Endodermal cell (in vitro differentiated cells): Measurements from ENCODE around the gene TGFBR3. TPM values are rescaled to one million over a fixed set of nuclear protein-coding genes. Genes with fewer than 3 reads are reported as not detected.

Source experiments
- DNase-seq: peaks from one replicate; pipeline ENCODE4 v3.0.0-alpha.2; 2017
- H3K27ac ChIP-seq: 2 replicates; pipeline ENCODE4 v1.5.1; 2013; ENCODE audit warnings: mild to moderate bottlenecking, low read depth, low read length, moderate library complexity
- H3K27me3 ChIP-seq: 2 replicates; pipeline ENCODE4 v1.6.1; 2013; ENCODE audit warnings: mild to moderate bottlenecking, low read length, moderate library complexity; ENCODE audit not compliant: insufficient read depth, control insufficient read depth, poor library complexity, severe bottlenecking
- H3K36me3 ChIP-seq: 2 replicates; pipeline ENCODE4 v1.7.0; 2013; ENCODE audit warnings: mild to moderate bottlenecking, low read length, moderate library complexity; ENCODE audit not compliant: control insufficient read depth, insufficient read depth
- H3K4me1 ChIP-seq: one replicate; pipeline ENCODE4 v1.7.0; 2013; ENCODE audit warnings: low read length; ENCODE audit not compliant: control insufficient read depth, insufficient read depth
- H3K4me3 ChIP-seq: 2 replicates; pipeline ENCODE4 v1.5.1; 2013; ENCODE audit warnings: mild to moderate bottlenecking, low read length, moderate library complexity
- H3K9ac ChIP-seq: 2 replicates; pipeline ENCODE4 v1.6.1; 2013; ENCODE audit warnings: mild to moderate bottlenecking, low read length, moderate library complexity; ENCODE audit not compliant: poor library complexity, severe bottlenecking; ENCODE audit errors: extremely low read depth
- H3K9me3 ChIP-seq: 2 replicates; pipeline ENCODE4 v1.6.1; 2013; ENCODE audit warnings: mild to moderate bottlenecking, low read length, moderate library complexity; ENCODE audit not compliant: control insufficient read depth
- H3K27ac Mint-ChIP-seq: 2 replicates; pipeline ENCODE4 v1.8.0; 2020; ENCODE audit warnings: mixed read lengths
- H3K27me3 Mint-ChIP-seq: 2 replicates; pipeline ENCODE4 v1.8.0; 2021; ENCODE audit warnings: mild to moderate bottlenecking, mixed read lengths; ENCODE audit not compliant: insufficient read depth
- H3K36me3 Mint-ChIP-seq: 2 replicates; pipeline ENCODE4 v1.8.0; 2020; ENCODE audit warnings: low read depth, mixed read lengths
- H3K4me1 Mint-ChIP-seq: 2 replicates; pipeline ENCODE4 v1.8.0; 2020; ENCODE audit warnings: mixed read lengths
- H3K4me3 Mint-ChIP-seq: 2 replicates; pipeline ENCODE4 v1.8.0; 2020; ENCODE audit warnings: mild to moderate bottlenecking, moderate library complexity, mixed read lengths
- H3K9me3 Mint-ChIP-seq: 2 replicates; pipeline ENCODE4 v1.8.0; 2020; ENCODE audit warnings: mild to moderate bottlenecking, mixed read lengths
- WGBS, 2 experiments: methylation state at CpG; one replicate each; pipeline versions ENCODE4 v1.1.5 to v1.1.7; 2013; ENCODE audit warnings: missing lambda C conversion rate in 2 of 2, mixed read lengths in 1 of 2; ENCODE audit not compliant: insufficient coverage in 1 of 2, insufficient read length in 1 of 2; 5-methylcytosine and 5-hydroxymethylcytosine counted together
- total RNA-seq, 2 donors: library from RNA; stranded (reverse); fragmentation: NEBNext Ultra II Directional in 1 of 2; extraction: Animal tissue kit (Norgen Biotek cat#: 25700) in 1 of 2; gene quantifications; 2 replicates in 1 of 2; 3 replicates in 1 of 2; pipeline ENCODE4 v1.2.1, GENCODE V29; 2021
- TF ChIP-seq, protein P1 (sequence below): fragments of 200-600 bp; sonication (generic); conservative IDR thresholded peaks from 2 replicates; pipeline ENCODE4 v1.5.0; 2021; ENCODE audit warnings: antibody characterized with exemption, mild to moderate bottlenecking

The TGFBR3 gene
- total RNA-seq, 2 donors from 2014 or later, result 8.1 to 8.5 TPM

- no peak overlapping the region for H3K27ac Mint-ChIP-seq
- H3K9ac ChIP-seq, result no peak overlapping the region
- no peaks in the 10 kb centered on the region for H3K4me1 Mint-ChIP-seq
- no peak overlapping the region for H3K4me3 ChIP-seq
- no peaks in the 10 kb centered on the region for H3K27me3 ChIP-seq
- TF ChIP-seq, protein P1, sequence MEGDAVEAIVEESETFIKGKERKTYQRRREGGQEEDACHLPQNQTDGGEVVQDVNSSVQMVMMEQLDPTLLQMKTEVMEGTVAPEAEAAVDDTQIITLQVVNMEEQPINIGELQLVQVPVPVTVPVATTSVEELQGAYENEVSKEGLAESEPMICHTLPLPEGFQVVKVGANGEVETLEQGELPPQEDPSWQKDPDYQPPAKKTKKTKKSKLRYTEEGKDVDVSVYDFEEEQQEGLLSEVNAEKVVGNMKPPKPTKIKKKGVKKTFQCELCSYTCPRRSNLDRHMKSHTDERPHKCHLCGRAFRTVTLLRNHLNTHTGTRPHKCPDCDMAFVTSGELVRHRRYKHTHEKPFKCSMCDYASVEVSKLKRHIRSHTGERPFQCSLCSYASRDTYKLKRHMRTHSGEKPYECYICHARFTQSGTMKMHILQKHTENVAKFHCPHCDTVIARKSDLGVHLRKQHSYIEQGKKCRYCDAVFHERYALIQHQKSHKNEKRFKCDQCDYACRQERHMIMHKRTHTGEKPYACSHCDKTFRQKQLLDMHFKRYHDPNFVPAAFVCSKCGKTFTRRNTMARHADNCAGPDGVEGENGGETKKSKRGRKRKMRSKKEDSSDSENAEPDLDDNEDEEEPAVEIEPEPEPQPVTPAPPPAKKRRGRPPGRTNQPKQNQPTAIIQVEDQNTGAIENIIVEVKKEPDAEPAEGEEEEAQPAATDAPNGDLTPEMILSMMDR, result no peak
- H3K9me3 ChIP-seq, result peaks cover 25% of the 10 kb centered on the region
- no peaks in the 10 kb centered on the region for H3K36me3 ChIP-seq
- no peaks in the 10 kb centered on the region for H3K27me3 Mint-ChIP-seq
- no peak overlapping the region for H3K27ac ChIP-seq
- peaks cover 18% of the 10 kb centered on the region for H3K9me3 Mint-ChIP-seq
- no peak for DNase-seq
- peaks cover 14% of the 10 kb centered on the region for H3K36me3 Mint-ChIP-seq
- H3K4me1 ChIP-seq, result no peaks in the 10 kb centered on the region
- WGBS, 2 experiments, result 81 to 94% methylated on average over 4 of the region's 4 CpGs
- H3K4me3 Mint-ChIP-seq, result no peak overlapping the region
Measured at GRCh38 chr1:91750398-91750996, 135.5 kb downstream of the TGFBR3 start.

- no peaks in the 10 kb centered on the region for H3K4me1 ChIP-seq
- TF ChIP-seq, protein P1, result no peak
- Mint-ChIP-seq H3K36me3 (peaks cover 14% of the 10 kb centered on the region), H3K9me3 (peaks cover 18% of the 10 kb centered on the region), H3K4me3 (no peak overlapping the region), H3K27ac (no peak overlapping the region), H3K27me3 (no peaks in the 10 kb centered on the region), H3K4me1 (no peaks in the 10 kb centered on the region)
- DNase-seq, result no peak
- H3K9ac ChIP-seq, result no peak overlapping the region
- no peak overlapping the region for H3K27ac ChIP-seq
- no peaks in the 10 kb centered on the region for H3K36me3 ChIP-seq
- H3K9me3 ChIP-seq, result peaks cover 28% of the 10 kb centered on the region
- H3K4me3 ChIP-seq, result no peak overlapping the region
- H3K27me3 ChIP-seq, result no peaks in the 10 kb centered on the region
- WGBS, 2 experiments, result 93 to 95% methylated on average over 2 to 6 of the region's 6 CpGs
Measured at GRCh38 chr1:91749788-91750231, 136.1 kb downstream of the TGFBR3 start.

DNA sequence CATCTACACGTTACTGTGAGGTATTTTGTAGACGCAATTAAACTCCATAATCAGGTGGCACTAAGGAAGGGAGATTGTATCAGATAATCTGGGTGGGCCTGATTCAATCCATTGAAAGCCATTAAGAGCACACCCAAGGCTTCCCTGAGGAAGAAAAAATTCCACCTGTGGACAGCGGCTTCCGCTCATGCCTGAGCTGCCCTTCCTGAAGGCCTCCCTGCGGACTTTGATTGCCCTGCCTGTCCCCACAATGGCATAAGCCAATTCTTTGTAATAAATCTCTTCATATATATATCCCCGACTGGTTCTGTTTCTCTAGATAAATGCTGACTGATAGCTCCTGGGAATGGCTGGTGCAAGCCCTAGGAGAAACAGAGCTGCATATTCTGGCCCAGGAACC, 138.3 kb downstream of the TGFBR3 start:
- TF ChIP-seq, protein P1, result no peak
- no peak overlapping the region for H3K4me3 Mint-ChIP-seq
- Histone ChIP-seq H3K9me3 (peaks cover 28% of the 10 kb centered on the region), H3K4me1 (no peaks in the 10 kb centered on the region), H3K36me3 (no peaks in the 10 kb centered on the region), H3K9ac (no peak overlapping the region), H3K4me3 (no peak overlapping the region), H3K27me3 (no peaks in the 10 kb centered on the region), H3K27ac (no peak overlapping the region)
- peaks cover 18% of the 10 kb centered on the region for H3K9me3 Mint-ChIP-seq
- no peaks in the 10 kb centered on the region for H3K27me3 Mint-ChIP-seq
- 79 to 100% methylated on average over 3 to 6 of the region's 6 CpGs for WGBS, 2 experiments
- H3K4me1 Mint-ChIP-seq, result no peaks in the 10 kb centered on the region
- no peak for DNase-seq
- no peak overlapping the region for H3K27ac Mint-ChIP-seq
- peaks cover 16% of the 10 kb centered on the region for H3K36me3 Mint-ChIP-seq
